KMS-11 (cell line): ENCODE results near the gene ZRANB3.

ENCODE experiments used
- H2AFZ ChIP-seq: fragments of 200-600 bp; sonication (generic); 2 replicates; pipeline ENCODE4 v1.6.1; 2016; ENCODE audit warnings: antibody characterized with exemption, mixed run types, low read depth
- H3K27ac ChIP-seq: fragments of 200-600 bp; sonication (generic); 2 replicates; pipeline ENCODE4 v1.6.1; 2016; ENCODE audit warnings: mild to moderate bottlenecking, mixed run types
- H3K27me3 ChIP-seq: fragments of 200-600 bp; sonication (generic); 2 replicates; pipeline ENCODE4 v1.6.1; 2017; ENCODE audit warnings: mild to moderate bottlenecking, low read depth, mixed run types, moderate library complexity; ENCODE audit not compliant: insufficient read depth
- H3K36me3 ChIP-seq: fragments of 200-600 bp; sonication (generic); 2 replicates; pipeline ENCODE4 v1.6.1; 2017; ENCODE audit warnings: mild to moderate bottlenecking, mixed run types; ENCODE audit not compliant: insufficient read depth
- H3K4me1 ChIP-seq: fragments of 200-600 bp; sonication (generic); 2 replicates; pipeline ENCODE4 v1.6.1; 2016; ENCODE audit warnings: mild to moderate bottlenecking, low read depth, mixed run types; ENCODE audit not compliant: poor library complexity, severe bottlenecking
- H3K4me2 ChIP-seq: fragments of 200-600 bp; sonication (generic); 2 replicates; pipeline ENCODE4 v1.7.0; 2016; ENCODE audit warnings: mild to moderate bottlenecking, mixed run types
- H3K4me3 ChIP-seq: fragments of 200-600 bp; sonication (generic); IDR thresholded peaks from 2 replicates; pipeline ENCODE4 v1.6.1; 2017; ENCODE audit warnings: low read depth, low read length, mixed read lengths; ENCODE audit not compliant: insufficient read depth
- H3K79me2 ChIP-seq: fragments of 200-600 bp; sonication (generic); 2 replicates; pipeline ENCODE4 v1.6.1; 2016; ENCODE audit warnings: low read depth, mixed run types; ENCODE audit not compliant: insufficient read depth
- H3K9ac ChIP-seq: fragments of 200-600 bp; sonication (generic); 2 replicates; pipeline ENCODE4 v1.6.1; 2016; ENCODE audit warnings: mild to moderate bottlenecking, mixed run types
- H4K20me1 ChIP-seq: fragments of 200-600 bp; sonication (generic); 2 replicates; pipeline ENCODE4 v1.6.1; 2016; ENCODE audit warnings: mild to moderate bottlenecking, mixed run types; ENCODE audit not compliant: insufficient read depth
- TF ChIP-seq, protein P1 (sequence below): fragments of 200-600 bp; sonication (generic); conservative IDR thresholded peaks from 2 replicates; pipeline ENCODE4 v1.6.1; 2017; ENCODE audit warnings: low read depth, mild to moderate bottlenecking, antibody characterized with exemption, low read length, moderate library complexity, mixed read lengths

ZRANB3 gene

DNA sequence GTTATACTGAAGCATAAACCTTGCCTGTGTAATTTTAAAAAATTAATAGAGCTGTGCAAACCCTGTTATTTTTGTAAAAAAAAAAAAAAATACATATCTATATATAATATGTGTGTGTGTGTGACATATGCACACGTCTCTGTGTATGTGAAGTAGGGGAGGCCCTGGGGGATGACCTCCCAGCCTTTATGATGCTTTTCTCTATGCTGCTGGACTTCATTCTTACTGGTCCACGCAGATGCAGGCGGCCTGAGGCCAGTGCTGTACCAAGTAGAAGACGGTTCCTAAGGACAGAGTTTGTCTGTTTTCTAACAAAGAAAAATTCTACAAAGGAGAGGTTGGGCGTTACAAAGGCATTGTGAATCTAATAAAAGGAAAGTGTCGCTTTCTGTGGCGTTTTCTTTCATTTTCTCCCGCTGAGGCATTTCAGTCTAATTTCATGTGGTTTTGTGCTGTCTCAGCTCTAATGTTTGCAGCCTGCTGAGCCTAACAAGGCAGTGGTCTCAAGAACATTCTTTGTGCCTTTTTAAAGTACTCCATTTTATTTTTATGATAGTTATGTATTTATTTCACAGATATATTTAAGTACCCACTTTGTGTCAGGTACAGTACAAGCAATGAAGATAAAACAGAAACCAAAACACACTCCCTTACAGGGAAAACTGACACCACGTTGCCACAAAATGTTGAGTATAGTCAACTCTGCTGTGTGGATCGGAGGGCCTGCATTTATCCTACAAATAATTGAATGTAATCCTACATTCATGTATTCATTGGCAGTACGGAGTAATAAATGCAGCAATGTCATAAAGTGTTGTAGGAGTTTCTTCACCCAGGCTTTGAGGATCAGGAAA, 360.9 kb downstream of the ZRANB3 start:
- H4K20me1 ChIP-seq, result no peaks in the 10 kb centered on the region
- peak overlapping the region; percentile 67 for H3K4me2 ChIP-seq
- no peaks in the 10 kb centered on the region for H3K27me3 ChIP-seq
- H2AFZ ChIP-seq, result peak overlapping the region; percentile 8; the same call in 1 of the 2 replicates
- peaks cover 61% of the 10 kb centered on the region for H3K4me1 ChIP-seq
- TF ChIP-seq, protein P1, sequence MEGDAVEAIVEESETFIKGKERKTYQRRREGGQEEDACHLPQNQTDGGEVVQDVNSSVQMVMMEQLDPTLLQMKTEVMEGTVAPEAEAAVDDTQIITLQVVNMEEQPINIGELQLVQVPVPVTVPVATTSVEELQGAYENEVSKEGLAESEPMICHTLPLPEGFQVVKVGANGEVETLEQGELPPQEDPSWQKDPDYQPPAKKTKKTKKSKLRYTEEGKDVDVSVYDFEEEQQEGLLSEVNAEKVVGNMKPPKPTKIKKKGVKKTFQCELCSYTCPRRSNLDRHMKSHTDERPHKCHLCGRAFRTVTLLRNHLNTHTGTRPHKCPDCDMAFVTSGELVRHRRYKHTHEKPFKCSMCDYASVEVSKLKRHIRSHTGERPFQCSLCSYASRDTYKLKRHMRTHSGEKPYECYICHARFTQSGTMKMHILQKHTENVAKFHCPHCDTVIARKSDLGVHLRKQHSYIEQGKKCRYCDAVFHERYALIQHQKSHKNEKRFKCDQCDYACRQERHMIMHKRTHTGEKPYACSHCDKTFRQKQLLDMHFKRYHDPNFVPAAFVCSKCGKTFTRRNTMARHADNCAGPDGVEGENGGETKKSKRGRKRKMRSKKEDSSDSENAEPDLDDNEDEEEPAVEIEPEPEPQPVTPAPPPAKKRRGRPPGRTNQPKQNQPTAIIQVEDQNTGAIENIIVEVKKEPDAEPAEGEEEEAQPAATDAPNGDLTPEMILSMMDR, result no peak
- H3K4me3 ChIP-seq, result no peak overlapping the region
- no peaks in the 10 kb centered on the region for H3K79me2 ChIP-seq
- peak overlapping the region; percentile 23; the same call in 1 of the 2 replicates for H3K9ac ChIP-seq
- no peaks in the 10 kb centered on the region for H3K36me3 ChIP-seq
- H3K27ac ChIP-seq, result peak overlapping the region; percentile 74

DNA sequence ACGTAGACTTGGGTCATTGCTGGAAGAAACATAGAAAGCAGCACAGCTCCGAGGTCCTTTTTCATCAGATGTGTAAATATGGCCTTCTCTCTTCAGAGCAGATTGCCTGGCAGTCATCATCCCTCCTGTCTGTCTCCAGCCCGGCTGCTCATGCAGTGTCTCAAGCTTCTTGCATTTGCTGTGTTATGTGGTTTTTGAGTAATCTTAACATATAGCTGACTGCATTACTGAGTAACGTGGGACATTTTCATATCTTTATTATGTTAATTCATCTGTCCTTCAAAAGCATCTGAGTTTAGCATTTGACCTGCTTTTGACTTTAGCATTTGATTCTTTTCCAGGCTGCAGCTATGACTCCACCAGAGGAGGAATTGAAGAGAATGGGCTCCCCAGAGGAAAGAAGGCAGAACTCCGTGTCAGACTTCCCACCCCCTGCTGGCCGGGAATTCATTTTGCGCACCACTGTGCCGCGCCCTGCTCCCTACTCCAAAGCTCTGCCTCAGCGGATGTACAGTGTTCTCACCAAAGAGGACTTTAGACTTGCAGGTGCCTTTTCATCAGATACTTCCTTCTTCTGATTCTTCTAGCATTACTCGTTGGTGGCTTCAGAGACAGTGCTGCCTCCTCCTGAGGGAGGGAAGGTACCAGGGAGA, 362.7 kb downstream of the ZRANB3 start:
- Histone ChIP-seq H3K79me2 (no peaks in the 10 kb centered on the region), H2AFZ (no peak overlapping the region), H3K4me2 (no peak overlapping the region), H3K36me3 (no peaks in the 10 kb centered on the region), H3K4me3 (no peak overlapping the region), H3K27me3 (no peaks in the 10 kb centered on the region), H3K4me1 (peaks cover 78% of the 10 kb centered on the region), H4K20me1 (no peaks in the 10 kb centered on the region), H3K9ac (no peak overlapping the region), H3K27ac (no peak overlapping the region)
- TF ChIP-seq, protein P1, result no peak

DNA sequence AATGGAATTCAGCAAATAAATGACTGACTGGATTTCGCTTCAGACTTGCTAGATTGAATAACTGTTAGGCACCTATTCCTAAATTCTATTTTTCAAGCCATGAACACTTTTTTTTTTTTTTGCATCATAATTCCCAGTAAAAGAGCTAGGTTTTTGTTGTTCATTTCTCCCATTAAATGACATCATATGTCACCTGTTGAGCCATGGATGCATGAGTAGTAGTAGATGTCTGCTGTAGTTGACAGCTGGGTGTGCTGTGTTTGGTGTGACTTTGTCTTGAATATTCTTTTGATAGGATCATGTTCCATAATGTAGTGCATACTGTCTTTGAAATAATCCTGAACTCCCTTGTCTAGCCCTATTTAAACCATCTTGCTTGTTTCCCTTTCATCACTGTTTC, 363.7 kb downstream of the ZRANB3 start:
- Histone ChIP-seq H3K27me3 (no peaks in the 10 kb centered on the region), H3K79me2 (no peaks in the 10 kb centered on the region), H3K4me3 (no peak overlapping the region), H3K27ac (no peak overlapping the region), H4K20me1 (no peaks in the 10 kb centered on the region), H2AFZ (no peak overlapping the region), H3K4me1 (peaks cover 88% of the 10 kb centered on the region), H3K4me2 (no peak overlapping the region), H3K9ac (no peak overlapping the region), H3K36me3 (no peaks in the 10 kb centered on the region)
- TF ChIP-seq, protein P1, result no peak

DNA sequence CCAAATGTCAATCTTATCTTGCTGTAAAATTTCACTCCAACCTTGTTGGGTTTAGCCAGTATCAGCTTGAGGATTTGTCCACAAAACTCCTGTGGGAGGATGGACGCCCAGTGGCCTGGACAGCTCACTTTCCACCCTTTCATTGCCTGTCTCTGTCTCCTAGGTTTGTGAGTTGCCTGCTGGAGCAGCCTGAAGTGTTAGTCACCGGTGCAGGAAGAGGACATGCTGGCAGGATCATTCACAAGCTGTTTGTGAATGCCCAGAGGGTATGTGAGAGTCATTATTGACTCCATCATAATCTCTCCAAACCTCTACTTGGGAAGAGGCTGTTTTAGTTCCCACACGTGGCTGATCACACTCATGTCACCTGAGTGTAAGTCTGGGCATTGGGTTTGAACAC, 366.6 kb downstream of the ZRANB3 start:
- Histone ChIP-seq H4K20me1 (no peaks in the 10 kb centered on the region), H3K36me3 (no peaks in the 10 kb centered on the region), H3K79me2 (no peaks in the 10 kb centered on the region), H3K9ac (no peak overlapping the region), H2AFZ (no peak overlapping the region), H3K4me1 (peaks cover 84% of the 10 kb centered on the region), H3K27me3 (no peaks in the 10 kb centered on the region), H3K4me2 (peak overlapping the region; percentile 95), H3K27ac (peak overlapping the region; percentile 82), H3K4me3 (no peak overlapping the region)
- TF ChIP-seq, protein P1, result no peak
